ENCODE results near the gene PDZD2.

DNA sequence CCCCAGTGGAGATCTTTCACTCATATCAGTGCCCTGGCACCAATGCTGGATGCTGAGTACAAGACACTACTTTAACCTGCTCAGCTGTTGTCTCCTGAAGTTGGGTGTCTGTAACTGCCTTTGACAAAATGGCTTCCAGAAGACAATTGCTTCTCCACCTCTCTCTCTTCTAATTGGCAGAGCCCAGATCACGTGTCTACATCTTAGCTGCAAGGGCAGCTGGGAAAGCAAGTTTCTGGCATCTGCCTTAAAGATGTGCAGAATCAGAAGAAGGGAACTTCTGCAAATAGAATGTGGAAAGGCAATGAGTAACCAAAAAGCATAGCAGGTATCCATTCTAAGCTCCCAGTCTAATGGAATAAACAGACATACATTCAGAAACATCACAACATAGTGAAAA is 81.1 kb downstream of the PDZD2 start:
- TF ChIP-seq, protein P1, sequence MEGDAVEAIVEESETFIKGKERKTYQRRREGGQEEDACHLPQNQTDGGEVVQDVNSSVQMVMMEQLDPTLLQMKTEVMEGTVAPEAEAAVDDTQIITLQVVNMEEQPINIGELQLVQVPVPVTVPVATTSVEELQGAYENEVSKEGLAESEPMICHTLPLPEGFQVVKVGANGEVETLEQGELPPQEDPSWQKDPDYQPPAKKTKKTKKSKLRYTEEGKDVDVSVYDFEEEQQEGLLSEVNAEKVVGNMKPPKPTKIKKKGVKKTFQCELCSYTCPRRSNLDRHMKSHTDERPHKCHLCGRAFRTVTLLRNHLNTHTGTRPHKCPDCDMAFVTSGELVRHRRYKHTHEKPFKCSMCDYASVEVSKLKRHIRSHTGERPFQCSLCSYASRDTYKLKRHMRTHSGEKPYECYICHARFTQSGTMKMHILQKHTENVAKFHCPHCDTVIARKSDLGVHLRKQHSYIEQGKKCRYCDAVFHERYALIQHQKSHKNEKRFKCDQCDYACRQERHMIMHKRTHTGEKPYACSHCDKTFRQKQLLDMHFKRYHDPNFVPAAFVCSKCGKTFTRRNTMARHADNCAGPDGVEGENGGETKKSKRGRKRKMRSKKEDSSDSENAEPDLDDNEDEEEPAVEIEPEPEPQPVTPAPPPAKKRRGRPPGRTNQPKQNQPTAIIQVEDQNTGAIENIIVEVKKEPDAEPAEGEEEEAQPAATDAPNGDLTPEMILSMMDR (IDR thresholded peaks at IDR 0.05): no peak
- TF ChIP-seq POLR2A (IDR thresholded peaks at IDR 0.05): no peak

Data from heart left ventricle (tissue), 13 donors.